ENCODE measurements around the gene OTUB1. TPM values are rescaled to one million over a fixed set of nuclear protein-coding genes. Genes with fewer than 3 reads are reported as not detected.

The OTUB1 gene
- total and polyA plus RNA-seq, 9 of the 15 experiments (the other 6 are each of a cell fraction or from before 2014, with no cell fraction given): 29.5 to 134 (median 66.1) TPM

DNA sequence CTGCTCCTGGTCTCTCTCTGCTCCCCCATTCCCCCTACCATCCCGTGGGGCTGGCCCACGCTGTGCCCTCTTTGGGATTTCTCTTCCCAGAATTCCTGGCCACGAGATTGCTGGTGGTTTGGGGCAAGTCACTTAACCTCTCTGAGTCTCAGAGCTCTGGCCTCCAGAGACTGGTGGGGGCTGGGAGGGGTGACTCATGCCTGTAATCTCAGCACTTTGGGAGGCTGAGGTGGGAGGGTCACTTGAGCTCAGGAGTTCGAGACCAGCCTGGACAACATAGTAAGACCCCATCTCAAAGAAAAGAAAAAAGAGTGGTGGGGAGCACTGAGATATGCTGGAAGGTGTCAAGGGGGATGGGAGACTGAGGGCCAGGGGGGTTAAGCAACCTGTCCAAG is 18.3 kb downstream of the OTUB1 start:
- no peak for ATAC-seq
- DNase-seq (ENCODE audit: extremely low read depth in 1 of 4, low spot score in 3 of 4): peak in 1 of 4 experiments; percentile 29
- CTCF ChIA-PET (ENCODE audit: low intra/inter-chr PET ratio): no interaction called here
- 50% methylated on average over 4 of the region's 4 CpGs for WGBS (ENCODE audit: insufficient coverage, low coverage, missing lambda C conversion rate)
- H3K4me1 ChIP-seq (replicated peaks in 1 of 2; ENCODE audit: control insufficient read depth in 2 of 2, insufficient read depth in 2 of 2, low read length in 2 of 2): peaks cover 16 to 74% of the 10 kb centered on the region in 2 experiments
- H3K79me2 ChIP-seq (ENCODE audit: control insufficient read depth, insufficient read depth, low read length): no peaks in the 10 kb centered on the region
- no TSS peak for BruUV-seq (replicated peaks)
- no peak overlapping the region for H3K4me2 ChIP-seq (ENCODE audit: insufficient read depth, low read length)
- peaks cover 49% of the 10 kb centered on the region for H4K20me1 ChIP-seq (replicated peaks; ENCODE audit: control insufficient read depth, insufficient read depth, low read length)
- no peaks in the 10 kb centered on the region for H3K27me3 ChIP-seq (ENCODE audit: control insufficient read depth in 2 of 2, insufficient read depth in 2 of 2, low read length in 2 of 2)
- H3K9ac ChIP-seq (ENCODE audit: insufficient read depth in 1 of 2, low read depth in 2 of 2, low read length in 2 of 2): no peak overlapping the region
- H2AFZ ChIP-seq (ENCODE audit: low read depth, low read length): no peak overlapping the region
- no peaks in the 10 kb centered on the region for H3K9me3 ChIP-seq (replicated peaks; ENCODE audit: control insufficient read depth, insufficient read depth, low read depth, low read length)
- H3K9me1 ChIP-seq (ENCODE audit: control insufficient read depth, insufficient read depth, low read length): peaks cover 16% of the 10 kb centered on the region
- in situ Hi-C loops (cut with MboI): no loop called here
- H3K27ac ChIP-seq (ENCODE audit: extremely low read depth, low read depth, low read length): no peak overlapping the region
- FAIRE-seq: peak; percentile 77
- intact Hi-C loops (cut with micrococcal nuclease): loop anchor here (10.0 kb wide), 2 partner anchors 90 to 140 kb away; no protein-coding TSS in a partner anchor
- peaks cover 16% of the 10 kb centered on the region; the same call in 2 of the 3 replicates for H3K36me3 ChIP-seq (ENCODE audit: control insufficient read depth, insufficient read depth, low read length)
- POLR2A ChIA-PET: interaction anchor here (0.9 kb wide), 1 partner anchor 10 kb away, joined by 3 read pairs; no protein-coding TSS in a partner anchor
- H3K4me3 ChIP-seq: no peak overlapping the region
- TF ChIP-seq ARNT (IDR thresholded peaks at IDR 0.05) (0 out of 4 replicates have a peak, but pooled peaks of 1 of the 2 experiments have one; percentile 47), MEIS2 (IDR thresholded peaks at IDR 0.05; ENCODE audit: partially characterized antibody) (no peak), SMARCE1 (IDR thresholded peaks at IDR 0.05) (no peak), PTBP1 (IDR thresholded peaks at IDR 0.05; ENCODE audit: low read depth, low read length) (peak; percentile 85), NFE2 (IDR thresholded peaks at IDR 0.05; ENCODE audit: low read depth) (0 out of 2 replicates have a peak, but pooled peaks have one; percentile 11), SMARCC2 (IDR thresholded peaks at IDR 0.05; ENCODE audit: low read depth) (no peak), HDAC2 (IDR thresholded peaks at IDR 0.05) (peak; percentile 11; the same call in 1 of the 2 replicates), GTF2A2 (tag; IDR thresholded peaks at IDR 0.05) (no peak), EHMT2 (IDR thresholded peaks at IDR 0.05) (no peak), MXD1 (CRISPR knock-in tag; IDR thresholded peaks at IDR 0.05; ENCODE audit: borderline replicate concordance, poor library complexity, severe bottlenecking) (no peak), KDM1A (IDR thresholded peaks at IDR 0.05) (peak; percentile 84 to 91), RBM25 (IDR thresholded peaks at IDR 0.05; ENCODE audit: low read depth, low read length, severe bottlenecking) (peak; percentile 85), HDAC1 (IDR thresholded peaks at IDR 0.05) (peak in 1 of 2 experiments; percentile 11; a peak in 1 of 4 replicates), CEBPG (CRISPR knock-in tag; IDR thresholded peaks at IDR 0.05) (no peak), CEBPG (tag; conservative IDR thresholded peaks at IDR 0.05 in 1 of 2, IDR thresholded peaks at IDR 0.05 in 1 of 2) (no peak), BRD9 (IDR thresholded peaks at IDR 0.05; ENCODE audit: low read depth, partially characterized antibody) (peak; percentile 52), ELF4 (CRISPR knock-in tag; IDR thresholded peaks at IDR 0.05) (no peak), ZFP36 (IDR thresholded peaks at IDR 0.05; ENCODE audit: low read depth, low read length, partially characterized antibody) (peak; percentile 88), ZNF121 (CRISPR knock-in tag; conservative IDR thresholded peaks at IDR 0.05) (peak; percentile 99), BCOR (IDR thresholded peaks at IDR 0.05) (peak; percentile 83), FOXK1 (CRISPR knock-in tag; IDR thresholded peaks at IDR 0.05; ENCODE audit: borderline replicate concordance) (no peak), JUND (IDR thresholded peaks at IDR 0.05; ENCODE audit: borderline replicate concordance, low read depth, low read length) (peak; percentile 80), JUND (tag; IDR thresholded peaks at IDR 0.05; ENCODE audit: borderline replicate concordance, low read depth, low read length) (no peak; the same call in 2 of the 3 replicates)
- TF ChIP-seq, protein P1, sequence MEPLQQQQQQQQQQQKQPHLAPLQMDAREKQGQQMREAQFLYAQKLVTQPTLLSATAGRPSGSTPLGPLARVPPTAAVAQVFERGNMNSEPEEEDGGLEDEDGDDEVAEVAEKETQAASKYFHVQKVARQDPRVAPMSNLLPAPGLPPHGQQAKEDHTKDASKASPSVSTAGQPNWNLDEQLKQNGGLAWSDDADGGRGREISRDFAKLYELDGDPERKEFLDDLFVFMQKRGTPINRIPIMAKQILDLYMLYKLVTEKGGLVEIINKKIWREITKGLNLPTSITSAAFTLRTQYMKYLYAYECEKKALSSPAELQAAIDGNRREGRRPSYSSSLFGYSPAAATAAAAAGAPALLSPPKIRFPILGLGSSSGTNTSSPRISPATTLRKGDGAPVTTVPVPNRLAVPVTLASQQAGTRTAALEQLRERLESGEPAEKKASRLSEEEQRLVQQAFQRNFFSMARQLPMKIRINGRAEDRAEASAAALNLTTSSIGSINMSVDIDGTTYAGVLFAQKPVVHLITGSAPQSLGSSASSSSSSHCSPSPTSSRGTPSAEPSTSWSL (CRISPR knock-in tag; IDR thresholded peaks at IDR 0.05; ENCODE audit: borderline replicate concordance): no peak

Measured in K562 (cell line).